OCI-LY1 (cell line): ENCODE measurements around the gene SLC9A2.

Source experiments
- H2AFZ ChIP-seq: fragments of 200-600 bp; sonication (generic), shearing (Covaris generic); 2 replicates; pipeline ENCODE4 v1.6.0; 2014; ENCODE audit warnings: antibody characterized with exemption, mild to moderate bottlenecking, low read length
- H3F3A ChIP-seq: fragments of 200-600 bp; sonication (generic), shearing (Covaris generic); 2 replicates; pipeline ENCODE4 v1.6.0; 2014; ENCODE audit warnings: mild to moderate bottlenecking, antibody characterized with exemption, low read length, moderate library complexity; ENCODE audit not compliant: insufficient read depth
- H3K27ac ChIP-seq: fragments of 200-600 bp; sonication (generic); 2 replicates; pipeline ENCODE4 v1.5.1; 2014; ENCODE audit warnings: low read length, mixed run types, mild to moderate bottlenecking, low read depth; ENCODE audit not compliant: poor library complexity, severe bottlenecking
- H3K27me3 ChIP-seq: fragments of 200-600 bp; sonication (generic); 2 replicates; pipeline ENCODE4 v1.6.0; 2014; ENCODE audit warnings: antibody characterized with exemption, mild to moderate bottlenecking, low read length, moderate library complexity; ENCODE audit not compliant: insufficient read depth
- H3K36me3 ChIP-seq: fragments of 200-600 bp; sonication (generic); 2 replicates; pipeline ENCODE4 v1.6.1; 2014; ENCODE audit warnings: mild to moderate bottlenecking, antibody characterized with exemption, low read length, moderate library complexity, mixed read lengths; ENCODE audit not compliant: insufficient read depth
- H3K4me1 ChIP-seq: fragments of 200-600 bp; sonication (generic); 2 replicates; pipeline ENCODE4 v1.5.1; 2014; ENCODE audit warnings: mild to moderate bottlenecking, low read length, moderate library complexity; ENCODE audit not compliant: insufficient read depth, severe bottlenecking
- H3K4me2 ChIP-seq: fragments of 200-600 bp; sonication (generic), shearing (Covaris generic); 2 replicates; pipeline ENCODE4 v1.6.1; 2014; ENCODE audit warnings: low read length
- H3K4me3 ChIP-seq: fragments of 200-600 bp; sonication (generic); 2 replicates; pipeline ENCODE4 v1.5.1; 2014; ENCODE audit warnings: low read length, low read depth, mild to moderate bottlenecking, mixed read lengths; ENCODE audit not compliant: poor library complexity, severe bottlenecking
- H3K79me2 ChIP-seq: fragments of 200-600 bp; shearing (Covaris generic); 2 replicates; pipeline ENCODE4 v1.6.1; 2016; ENCODE audit warnings: mixed run types, low read length, mixed read lengths; ENCODE audit not compliant: insufficient read depth
- H3K9ac ChIP-seq: fragments of 200-600 bp; sonication (generic), shearing (Covaris generic); 2 replicates; pipeline ENCODE4 v1.6.1; 2014; ENCODE audit warnings: mild to moderate bottlenecking, low read length, mixed read lengths
- H3K9me2 ChIP-seq: fragments of 200-600 bp; sonication (generic), shearing (Covaris generic); 2 replicates; pipeline ENCODE4 v1.6.1; 2014; ENCODE audit warnings: low read depth, mild to moderate bottlenecking, low read length, mixed read lengths
- H3K9me3 ChIP-seq: fragments of 200-600 bp; shearing (Covaris generic); 2 replicates; pipeline ENCODE4 v1.6.1; 2014; ENCODE audit warnings: low read length, mixed read lengths
- H4K20me1 ChIP-seq: fragments of 200-600 bp; sonication (generic), shearing (Covaris generic); 2 replicates; pipeline ENCODE4 v1.6.0; 2016; ENCODE audit warnings: mild to moderate bottlenecking, low read length; ENCODE audit not compliant: insufficient read depth
- EZH2 ChIP-seq: fragments of 200-600 bp; sonication (generic), shearing (Covaris generic); IDR thresholded peaks from 2 replicates; pipeline ENCODE4 v1.8.0; 2017; ENCODE audit warnings: borderline replicate concordance, mixed run types, mild to moderate bottlenecking, antibody characterized with exemption, low read length, moderate library complexity, mixed read lengths
- TF ChIP-seq, protein P1 (sequence below): fragments of 200-600 bp; sonication (generic), shearing (Covaris generic); IDR thresholded peaks from 2 replicates; pipeline ENCODE4 v1.5.1; 2017; ENCODE audit warnings: mild to moderate bottlenecking, antibody characterized with exemption, low read length, moderate library complexity, mixed read lengths

Gene SLC9A2

DNA sequence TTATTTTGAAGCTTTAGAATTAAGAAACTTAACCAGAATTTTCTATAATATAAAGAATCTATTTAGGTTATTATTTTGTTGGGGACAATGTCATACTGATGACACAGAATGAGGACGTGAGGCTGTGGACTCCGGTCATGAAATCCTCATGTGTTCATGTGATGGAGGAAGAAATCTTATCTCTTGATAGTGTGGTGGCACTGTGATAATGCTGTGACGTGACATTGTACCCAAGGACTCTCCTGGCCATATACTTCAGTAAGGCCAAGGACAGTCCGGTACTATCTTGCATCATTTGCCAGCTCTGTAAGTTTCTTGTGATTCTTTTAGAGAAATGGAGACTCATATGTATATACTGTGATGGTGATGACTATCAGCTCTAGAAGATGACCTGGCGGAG is 59.1 kb downstream of the SLC9A2 start:
- Histone ChIP-seq H3K79me2 (no peaks in the 10 kb centered on the region), H3K4me1 (no peaks in the 10 kb centered on the region), H3K4me3 (no peak overlapping the region), H2AFZ (no peak overlapping the region), H3K9ac (no peak overlapping the region), H4K20me1 (no peaks in the 10 kb centered on the region), H3K9me2 (no peaks in the 10 kb centered on the region), H3K36me3 (no peaks in the 10 kb centered on the region), H3K4me2 (no peak overlapping the region), H3K9me3 (no peaks in the 10 kb centered on the region), H3K27me3 (no peaks in the 10 kb centered on the region), H3K27ac (no peak overlapping the region), H3F3A (no peaks in the 10 kb centered on the region)
- TF ChIP-seq, protein P1, sequence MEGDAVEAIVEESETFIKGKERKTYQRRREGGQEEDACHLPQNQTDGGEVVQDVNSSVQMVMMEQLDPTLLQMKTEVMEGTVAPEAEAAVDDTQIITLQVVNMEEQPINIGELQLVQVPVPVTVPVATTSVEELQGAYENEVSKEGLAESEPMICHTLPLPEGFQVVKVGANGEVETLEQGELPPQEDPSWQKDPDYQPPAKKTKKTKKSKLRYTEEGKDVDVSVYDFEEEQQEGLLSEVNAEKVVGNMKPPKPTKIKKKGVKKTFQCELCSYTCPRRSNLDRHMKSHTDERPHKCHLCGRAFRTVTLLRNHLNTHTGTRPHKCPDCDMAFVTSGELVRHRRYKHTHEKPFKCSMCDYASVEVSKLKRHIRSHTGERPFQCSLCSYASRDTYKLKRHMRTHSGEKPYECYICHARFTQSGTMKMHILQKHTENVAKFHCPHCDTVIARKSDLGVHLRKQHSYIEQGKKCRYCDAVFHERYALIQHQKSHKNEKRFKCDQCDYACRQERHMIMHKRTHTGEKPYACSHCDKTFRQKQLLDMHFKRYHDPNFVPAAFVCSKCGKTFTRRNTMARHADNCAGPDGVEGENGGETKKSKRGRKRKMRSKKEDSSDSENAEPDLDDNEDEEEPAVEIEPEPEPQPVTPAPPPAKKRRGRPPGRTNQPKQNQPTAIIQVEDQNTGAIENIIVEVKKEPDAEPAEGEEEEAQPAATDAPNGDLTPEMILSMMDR = no peak
- no peak for TF ChIP-seq EZH2

DNA sequence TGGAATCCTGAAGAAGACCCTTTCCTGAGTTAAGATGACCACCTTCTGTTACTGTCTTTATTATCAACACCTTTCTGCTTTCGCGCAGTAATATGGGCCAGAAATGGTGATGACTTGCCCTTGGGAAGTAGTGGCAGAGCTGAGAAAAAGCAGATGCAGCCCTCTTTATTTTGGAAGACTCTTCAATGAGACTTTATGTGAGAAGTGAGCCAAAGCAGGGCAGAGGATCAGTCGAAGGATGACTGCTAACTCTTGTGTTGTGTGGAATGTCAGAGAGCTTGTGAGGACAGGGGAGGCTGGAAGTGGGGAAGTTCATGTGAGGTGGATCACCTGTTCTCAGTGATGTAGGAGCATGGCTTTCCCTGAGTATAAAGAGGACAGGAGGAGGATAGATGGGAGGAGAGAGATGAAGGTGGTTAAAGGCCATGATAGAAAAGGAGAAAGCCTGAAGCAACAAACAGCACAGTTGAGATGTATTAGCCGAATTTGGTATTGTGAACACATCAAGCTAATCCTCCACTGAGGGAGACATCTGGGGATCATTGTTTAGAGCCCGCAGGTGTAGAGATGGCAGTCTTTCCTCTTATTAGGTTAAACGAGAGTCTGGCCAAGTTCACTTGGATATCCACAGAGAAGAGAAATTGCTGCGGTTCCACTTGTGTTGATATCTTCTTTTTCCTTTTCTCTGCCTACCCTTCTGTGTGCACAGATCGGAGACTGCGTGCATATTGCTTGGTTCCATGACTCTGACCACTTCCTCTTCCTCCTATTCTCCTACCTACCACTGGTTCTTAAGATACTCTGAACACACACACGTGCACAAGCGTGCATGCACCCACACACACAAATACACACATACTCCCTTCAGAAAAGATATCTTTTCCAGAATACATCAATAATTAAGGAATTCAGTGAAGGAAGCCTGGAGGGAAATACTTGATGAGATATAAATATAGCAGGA is 67.4 kb downstream of the SLC9A2 start:
- Histone ChIP-seq H3F3A (no peaks in the 10 kb centered on the region), H3K4me3 (no peak overlapping the region), H3K4me1 (no peaks in the 10 kb centered on the region), H2AFZ (no peak overlapping the region), H4K20me1 (no peaks in the 10 kb centered on the region), H3K9me3 (no peaks in the 10 kb centered on the region), H3K9ac (no peak overlapping the region), H3K27ac (no peak overlapping the region), H3K9me2 (no peaks in the 10 kb centered on the region), H3K79me2 (no peaks in the 10 kb centered on the region), H3K27me3 (no peaks in the 10 kb centered on the region), H3K4me2 (no peak overlapping the region; the same call in 1 of the 2 replicates), H3K36me3 (no peaks in the 10 kb centered on the region)
- TF ChIP-seq, protein P1 = no peak
- TF ChIP-seq EZH2 = no peak

DNA sequence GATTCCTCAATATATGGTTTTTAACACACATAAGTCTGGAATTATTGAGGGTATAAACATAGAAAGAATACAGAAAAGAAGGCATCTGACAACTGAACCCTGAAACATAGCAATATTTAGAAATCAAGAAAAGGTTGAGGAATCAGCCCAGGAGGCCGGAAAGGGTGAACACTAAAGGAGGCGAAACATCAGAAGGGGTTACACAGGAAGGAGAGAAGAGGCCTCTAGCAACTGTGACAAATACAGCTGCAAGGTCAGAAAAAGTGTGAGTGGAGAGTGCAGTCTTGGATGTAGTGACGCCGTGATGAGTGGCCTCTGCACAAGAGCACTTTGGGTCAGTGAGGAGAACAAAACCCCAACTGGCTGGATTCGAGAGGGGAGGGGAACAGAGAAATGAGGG is 70.7 kb downstream of the SLC9A2 start:
- no peaks in the 10 kb centered on the region for H3K27me3 ChIP-seq
- no peaks in the 10 kb centered on the region for H3K4me1 ChIP-seq
- H2AFZ ChIP-seq = no peak overlapping the region
- H3K9me3 ChIP-seq = no peaks in the 10 kb centered on the region
- no peaks in the 10 kb centered on the region for H4K20me1 ChIP-seq
- no peaks in the 10 kb centered on the region for H3K79me2 ChIP-seq
- H3K4me2 ChIP-seq = no peak overlapping the region
- no peaks in the 10 kb centered on the region for H3K36me3 ChIP-seq
- H3K27ac ChIP-seq = no peak overlapping the region
- H3F3A ChIP-seq = no peaks in the 10 kb centered on the region
- TF ChIP-seq, protein P1 = no peak
- no peak for TF ChIP-seq EZH2
- no peaks in the 10 kb centered on the region for H3K9me2 ChIP-seq
- H3K9ac ChIP-seq = no peak overlapping the region
- H3K4me3 ChIP-seq = no peak overlapping the region
